HTERT RPE-1 (cell line): ENCODE results near the gene HNRNPA3.
"Not testable (repeated sequence)": the region's sequence is repeated elsewhere in the genome, so short reads cannot be mapped to it uniquely, and the experiment has no call there.

ENCODE experiments used
- in situ Hi-C: fragments of 300-500 bp; cut with MboI; formaldehyde crosslinking; loops from 4 replicates; pipeline ENCODE4 v1.14.3; 2020; ENCODE audit warnings: low sequenced_read_pairs

Gene HNRNPA3

DNA sequence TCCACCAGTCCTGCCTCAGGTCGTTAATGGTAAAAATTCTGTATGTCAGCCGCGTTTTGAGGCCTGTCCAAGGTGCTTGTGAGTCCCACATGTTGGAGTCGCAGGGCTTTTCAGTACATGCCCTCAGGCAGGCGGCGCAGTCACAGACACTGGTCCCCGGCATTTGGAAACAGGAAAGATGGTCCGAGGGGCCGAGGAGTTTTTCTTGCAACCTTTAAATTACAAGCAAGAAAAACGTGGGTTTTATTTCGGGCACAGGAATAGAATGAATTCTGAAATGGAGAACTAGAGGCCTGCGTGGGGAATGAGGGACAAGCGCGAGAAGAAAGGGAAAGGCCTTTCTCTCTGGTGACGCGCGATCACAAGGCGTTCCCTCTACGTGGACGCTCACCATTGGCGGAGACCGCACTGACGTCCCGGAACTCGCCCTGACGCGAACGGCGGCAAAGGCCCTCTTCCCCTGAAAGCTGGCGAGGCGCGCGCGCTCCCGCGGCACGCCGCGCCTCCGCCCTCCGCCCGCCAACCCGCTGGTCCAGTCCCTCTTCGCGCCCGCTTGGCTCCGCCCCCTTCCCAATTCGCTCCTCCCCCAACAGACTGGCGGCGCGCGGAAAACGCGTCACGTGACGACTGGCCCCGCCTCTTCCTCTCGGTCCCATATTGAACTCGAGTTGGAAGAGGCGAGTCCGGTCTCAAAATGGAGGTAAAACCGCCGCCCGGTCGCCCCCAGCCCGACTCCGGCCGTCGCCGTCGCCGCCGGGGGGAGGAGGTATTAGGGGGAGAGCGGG, at the start of gene HNRNPA3:
TSS of gene HNRNPA3 (plus strand) at position 689 of the 785 bp plus-strand sequence. CDS start at position 695, 6 bp downstream.
- in situ Hi-C loops: no loop called here

DNA sequence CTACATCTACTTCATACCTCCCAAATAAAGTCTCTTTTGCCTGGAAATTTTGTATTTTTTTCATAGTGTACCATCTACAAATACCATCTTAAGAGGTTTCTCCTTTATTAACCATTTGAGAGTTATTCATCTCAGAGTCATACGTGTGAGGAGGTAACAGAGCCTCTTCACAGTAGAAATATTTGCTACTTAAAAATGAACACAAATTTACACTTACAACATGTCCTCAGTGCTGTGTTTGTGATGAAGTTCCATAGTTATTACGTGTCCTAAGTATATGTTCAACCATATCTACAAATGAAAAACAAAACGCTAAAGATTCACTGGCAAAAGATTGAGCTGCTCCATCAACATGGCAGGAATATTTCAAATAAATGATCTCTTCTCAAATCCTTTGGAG, 48.5 kb upstream of the HNRNPA3 start:
- in situ Hi-C loops: no loop called here

DNA sequence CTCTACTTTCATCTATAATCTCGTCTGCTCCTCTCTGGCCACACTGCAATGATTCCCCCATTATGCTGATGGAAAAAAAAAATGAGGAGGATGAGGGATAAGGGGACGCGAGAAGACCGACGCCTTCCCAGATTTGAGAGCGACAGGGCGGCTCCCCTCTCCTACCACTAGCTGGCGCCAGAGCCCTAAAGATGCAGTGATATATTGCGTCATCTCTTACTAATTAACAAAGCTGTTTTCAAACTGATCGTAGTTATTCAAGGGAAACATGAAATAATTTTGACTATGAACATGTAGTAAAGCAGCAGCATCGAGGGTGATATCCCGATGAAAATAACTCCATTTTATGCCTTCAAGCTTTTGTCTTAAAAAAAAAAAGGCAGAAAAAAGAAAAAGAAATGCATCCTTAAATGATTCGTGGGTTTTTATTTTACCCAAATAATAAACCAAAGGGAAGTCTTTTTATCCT, 48.0 kb upstream of the HNRNPA3 start:
- in situ Hi-C loops: no loop called here

DNA sequence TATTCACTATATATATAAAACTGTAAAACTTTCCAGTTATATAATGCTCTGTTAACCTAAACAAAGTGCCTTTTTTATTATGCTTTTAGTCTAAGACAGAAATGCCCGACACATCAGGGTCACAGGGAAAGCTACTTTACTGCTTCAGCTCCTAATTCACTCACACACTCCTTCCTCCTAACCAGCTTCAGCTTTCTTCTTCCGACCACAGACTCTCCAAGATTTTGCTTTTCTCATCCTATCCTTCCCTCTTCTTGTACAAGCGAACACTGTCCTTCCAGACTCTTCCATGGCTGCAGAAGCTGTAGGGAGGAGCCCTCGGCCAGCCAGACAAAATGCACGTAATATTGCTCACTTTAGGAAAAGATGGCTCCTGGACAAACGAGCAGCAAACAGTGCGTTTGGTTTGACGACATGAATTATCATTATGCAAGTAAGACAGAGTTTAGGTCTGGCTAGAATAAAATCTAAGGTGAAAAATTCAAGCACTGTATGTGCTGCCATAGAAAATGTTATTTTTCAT, 47.5 kb upstream of the HNRNPA3 start:
- in situ Hi-C loops: no loop called here

DNA sequence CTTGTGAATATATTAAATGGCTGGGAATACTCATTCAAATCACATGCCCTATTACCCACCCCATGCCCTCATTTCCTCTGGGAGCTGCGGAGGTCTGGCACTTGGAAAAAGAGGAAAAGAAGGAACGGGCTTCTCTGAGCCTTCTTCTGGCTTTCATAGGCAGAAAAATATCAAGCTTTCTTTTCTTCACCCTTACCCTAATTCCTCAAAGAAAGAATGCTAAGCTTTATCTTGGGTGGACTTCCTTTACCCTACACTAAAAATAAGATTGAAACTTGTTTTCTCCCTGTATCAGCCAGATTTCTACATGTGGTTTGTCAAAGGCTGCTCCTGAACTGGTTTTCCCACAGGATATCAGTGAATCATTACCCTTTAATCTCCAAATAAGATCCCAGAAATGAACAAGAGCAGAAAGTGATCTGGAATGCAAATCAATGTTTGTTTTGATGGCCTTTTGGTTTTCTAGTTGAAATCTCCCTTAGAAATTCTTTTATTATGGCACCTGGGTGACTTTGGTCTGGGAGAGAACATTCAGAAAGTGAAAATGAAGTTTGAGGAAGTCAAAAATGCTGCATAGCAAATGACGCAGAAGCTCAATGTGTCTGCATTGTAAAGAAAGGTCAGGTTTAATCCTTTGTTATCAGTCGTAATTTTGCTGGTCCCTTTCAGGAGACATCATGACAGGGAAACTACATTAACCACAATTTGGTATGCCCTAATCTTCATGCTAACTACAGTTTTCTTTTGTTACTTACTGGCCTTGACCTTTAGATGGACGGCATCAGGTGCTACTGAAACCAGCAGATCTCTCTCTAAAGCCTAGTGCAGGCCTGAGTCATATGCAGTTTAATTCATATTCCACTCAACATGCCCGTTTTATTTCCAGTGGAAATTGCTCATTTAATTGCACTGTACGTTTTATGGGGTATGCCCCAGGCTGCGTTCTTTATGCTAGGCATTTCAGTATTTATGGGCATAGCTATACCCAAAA, 46.6 kb upstream of the HNRNPA3 start:
- in situ Hi-C loops: no loop called here

DNA sequence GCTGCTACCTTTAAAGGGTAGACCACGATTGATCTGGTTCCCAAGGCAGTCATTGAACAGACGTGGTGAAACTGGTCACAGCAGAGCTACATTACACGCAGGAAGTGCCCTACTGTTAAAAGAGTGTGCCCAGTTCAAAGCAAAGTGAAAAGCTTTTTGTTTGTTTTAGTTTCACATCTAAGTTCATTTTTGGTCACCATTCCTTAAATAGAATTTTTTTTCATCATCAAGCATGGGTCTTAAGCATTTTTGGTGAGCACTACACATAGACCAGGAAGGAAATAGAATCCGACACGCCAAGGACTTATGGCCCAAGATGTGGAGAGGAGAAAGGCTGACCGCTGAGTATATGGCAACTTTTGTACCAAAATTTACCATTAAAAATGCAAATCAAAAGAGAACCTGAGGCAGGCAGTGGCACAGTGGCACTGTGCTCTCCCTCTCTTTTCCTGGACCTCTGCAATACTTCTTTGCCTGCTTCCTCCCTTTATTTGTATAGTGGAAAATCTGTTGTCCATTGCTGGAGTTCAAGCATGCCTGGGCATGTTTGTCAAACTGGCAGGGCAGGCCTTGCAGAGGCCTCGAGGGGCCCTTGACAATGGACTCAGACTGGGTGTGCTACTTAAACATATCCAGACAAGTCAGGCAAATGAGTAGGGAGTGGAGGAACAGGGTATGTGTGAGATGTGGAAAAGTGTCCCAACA, 42.6 kb upstream of the HNRNPA3 start:
- in situ Hi-C loops: no loop called here

DNA sequence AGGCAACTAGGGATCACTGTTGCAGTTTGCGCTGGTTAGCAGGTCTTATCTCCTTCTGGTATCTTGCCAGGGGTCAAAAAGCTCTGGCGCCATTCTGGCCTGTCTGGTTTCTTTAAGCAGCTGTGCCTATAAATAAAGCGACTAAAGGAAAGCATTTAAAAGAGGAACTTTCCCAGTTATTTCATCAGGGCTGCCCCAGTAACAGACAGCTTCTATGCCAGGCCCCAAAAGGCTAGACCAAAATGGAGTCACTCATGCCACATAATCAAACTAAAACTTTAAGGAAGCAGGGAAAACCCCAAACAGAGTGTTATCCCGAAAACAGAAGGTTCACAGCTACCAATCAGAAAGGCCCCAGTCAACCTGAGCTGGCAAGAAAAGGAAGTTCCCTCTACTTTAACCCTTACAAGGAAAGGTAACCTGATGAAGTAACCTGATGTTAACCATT, 41.2 kb upstream of the HNRNPA3 start:
- in situ Hi-C loops: no loop called here

DNA sequence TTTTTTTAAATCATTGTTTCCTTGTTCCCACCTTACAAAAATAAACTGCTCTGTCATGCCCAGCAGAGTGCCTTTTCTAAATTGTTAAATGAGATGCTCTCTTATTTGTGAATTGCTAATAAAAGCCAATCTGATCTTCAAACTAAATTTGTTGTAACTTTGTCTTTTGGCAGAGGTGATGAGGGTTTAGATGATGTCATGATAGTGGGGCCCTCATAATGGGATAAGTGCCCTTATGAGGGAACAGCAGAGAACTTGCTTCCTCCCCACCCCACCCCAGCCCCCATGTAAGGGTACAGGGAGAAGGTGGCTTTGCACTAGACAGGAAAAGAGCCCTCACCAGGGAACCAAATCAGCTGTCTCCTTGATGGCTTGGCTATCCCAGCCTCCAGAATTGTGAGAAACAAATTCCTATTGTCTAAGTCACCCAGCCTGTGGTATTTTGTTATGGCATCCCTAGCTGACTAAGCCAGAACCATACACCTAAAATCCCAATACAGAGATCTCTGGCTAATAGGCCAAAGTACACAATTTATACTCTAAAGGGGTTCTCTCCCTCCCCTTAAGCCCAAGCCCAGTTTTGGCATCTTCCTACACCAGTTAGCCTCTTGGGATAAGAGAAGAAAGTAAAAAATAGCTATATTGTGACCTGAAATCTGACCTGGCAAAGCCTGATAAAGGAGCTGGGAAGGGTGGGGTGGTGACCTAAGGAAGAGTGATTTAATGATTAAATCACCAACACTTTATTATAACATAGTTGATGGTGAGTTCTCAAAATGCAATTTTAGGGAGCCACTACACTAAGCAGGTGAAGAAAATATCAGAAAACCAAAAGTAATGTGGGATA, 40.3 kb upstream of the HNRNPA3 start:
- in situ Hi-C loops: no loop called here

DNA sequence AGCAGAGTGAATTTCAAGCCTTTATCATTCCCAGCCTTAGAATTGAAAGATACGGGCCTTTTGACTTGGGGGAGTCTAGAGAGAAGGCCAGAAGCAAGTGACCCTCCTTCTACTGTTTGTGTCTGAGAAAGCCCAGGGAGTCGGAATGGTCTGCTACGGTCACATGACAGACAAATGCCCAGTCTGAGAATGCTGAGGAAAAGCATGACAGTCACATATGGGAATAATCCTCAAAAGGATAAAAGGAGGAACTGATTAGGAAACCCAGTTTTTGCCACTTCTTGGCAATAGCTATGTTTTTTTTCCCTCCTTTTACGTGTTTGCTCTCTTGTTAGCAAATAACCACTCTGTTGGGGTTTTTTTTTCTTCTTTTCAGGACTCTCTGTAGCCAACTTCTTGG, 38.1 kb upstream of the HNRNPA3 start:
- in situ Hi-C loops: no loop called here

DNA sequence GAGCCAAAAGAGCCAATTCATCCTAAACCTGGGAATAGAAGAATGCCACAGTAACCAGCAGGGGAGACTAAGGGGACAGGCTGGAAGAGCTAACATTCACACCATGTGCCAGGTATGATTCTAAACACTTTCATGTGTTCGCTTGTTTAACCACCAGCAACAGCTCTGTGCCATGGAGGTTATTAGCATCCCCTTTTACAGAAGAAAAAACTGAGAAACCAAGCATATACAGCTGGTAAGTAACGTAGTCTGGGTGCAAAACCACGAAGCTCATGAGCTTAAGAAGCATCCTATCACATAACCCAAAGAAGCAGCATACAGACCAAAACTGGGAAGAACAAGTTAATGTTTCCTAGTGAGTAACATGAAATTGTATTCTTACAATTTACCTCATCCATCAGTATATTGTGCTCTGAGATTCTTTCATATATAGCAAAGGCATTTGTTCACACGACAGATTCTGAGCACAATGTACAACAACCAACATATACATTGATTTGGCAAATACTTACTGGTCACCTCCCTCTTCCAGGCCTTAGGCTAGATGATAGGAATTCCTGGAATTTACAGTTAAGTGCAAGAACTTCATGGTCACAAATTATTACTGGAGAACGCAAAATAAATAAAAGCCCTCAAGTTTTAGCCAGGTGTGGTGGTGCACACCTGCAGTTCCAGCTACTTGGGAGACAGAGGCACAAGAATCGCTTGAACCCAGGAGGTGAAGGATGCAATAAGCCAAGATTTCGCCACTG, 36.5 kb upstream of the HNRNPA3 start:
- in situ Hi-C loops: no loop called here

DNA sequence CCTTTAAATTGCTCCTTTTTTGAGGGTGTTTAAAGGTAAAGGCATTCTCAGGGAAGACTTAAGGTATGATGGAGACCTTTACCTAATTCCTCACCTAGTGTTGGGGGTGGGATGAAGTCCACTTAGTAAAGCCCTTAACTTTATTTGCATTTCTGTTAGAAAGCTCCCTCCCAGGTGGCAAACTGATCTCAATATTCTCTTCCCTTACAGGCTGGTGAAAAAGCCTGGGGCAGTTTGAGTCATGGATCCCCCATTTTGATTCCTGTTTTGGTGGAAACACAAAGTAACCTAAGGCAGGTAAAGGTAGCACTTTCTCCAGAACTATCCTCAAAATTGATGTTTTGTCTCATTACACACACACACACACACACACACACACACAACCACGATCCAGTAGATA, 33.8 kb upstream of the HNRNPA3 start:
- in situ Hi-C loops: no loop called here

DNA sequence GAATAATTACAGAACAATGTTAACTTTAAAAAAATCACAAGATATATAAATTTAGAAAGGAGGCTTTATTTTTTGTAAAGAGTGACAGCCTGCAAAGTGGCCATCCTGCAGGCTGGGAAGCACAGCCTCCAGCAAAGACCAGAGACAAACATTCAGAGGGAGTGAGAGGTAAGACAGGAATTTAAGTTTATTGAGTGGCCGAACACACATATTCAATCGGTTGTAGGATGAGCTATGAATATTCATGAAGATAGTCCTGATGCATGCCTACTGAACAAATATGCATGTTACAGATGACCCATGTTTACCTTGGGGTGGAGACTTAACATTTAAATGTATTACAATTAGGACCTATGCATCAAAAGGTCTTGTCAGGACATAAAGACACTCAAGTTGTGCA, 33.4 kb upstream of the HNRNPA3 start:
- in situ Hi-C loops: no loop called here

DNA sequence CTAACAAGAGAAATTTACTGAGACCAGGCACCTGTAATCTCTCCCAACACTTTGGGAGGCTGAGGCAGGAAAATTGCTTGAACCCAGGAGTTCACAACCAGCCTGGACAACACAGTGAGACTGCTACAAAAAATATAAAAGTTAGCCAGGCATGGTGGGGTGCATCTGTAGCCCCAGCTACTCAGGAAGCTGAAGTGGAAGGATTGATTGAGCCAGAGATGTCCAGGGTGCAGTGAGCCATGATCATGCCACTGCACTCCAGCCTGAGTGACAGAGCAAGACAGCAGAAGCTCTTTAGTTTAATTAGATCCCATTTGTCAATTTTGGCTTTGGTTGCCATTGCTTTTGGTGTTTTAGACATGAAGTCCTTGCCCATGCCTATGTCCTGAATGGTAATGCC, 32.9 kb upstream of the HNRNPA3 start:
- in situ Hi-C loops: not testable (repeated sequence)

DNA sequence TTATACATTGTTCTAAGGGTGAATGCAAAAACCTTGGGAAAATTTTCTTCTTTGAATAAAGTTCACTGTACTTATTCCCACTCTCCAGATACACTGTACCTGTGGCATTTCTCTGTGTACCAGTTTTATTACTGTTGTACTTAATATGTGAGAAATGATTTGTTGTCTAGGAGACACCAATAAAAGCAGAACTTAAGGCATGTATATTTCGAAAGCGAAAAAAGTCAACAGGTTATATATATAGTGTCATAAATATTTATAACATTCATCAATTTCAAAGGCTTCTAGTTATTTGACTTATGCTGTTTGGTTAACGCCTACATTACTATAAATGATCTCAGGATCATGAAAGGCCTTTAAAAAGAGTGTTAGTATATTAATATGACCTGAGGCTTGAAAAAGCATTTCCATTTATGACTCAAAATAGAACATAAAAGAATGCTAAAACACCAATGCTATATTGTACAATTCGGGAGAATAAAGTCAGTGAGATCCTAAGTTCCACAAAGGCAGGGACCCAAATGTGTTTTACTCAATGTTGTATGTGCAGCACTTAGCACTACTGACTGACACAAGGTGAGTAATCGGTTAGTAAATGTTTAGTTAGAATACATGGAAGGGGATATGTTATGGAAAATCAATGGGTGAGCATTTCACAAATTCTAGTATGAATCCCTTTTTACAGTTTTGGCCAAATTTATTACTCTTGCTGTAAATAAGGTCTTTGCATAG, 32.2 kb upstream of the HNRNPA3 start:
- in situ Hi-C loops: no loop called here

DNA sequence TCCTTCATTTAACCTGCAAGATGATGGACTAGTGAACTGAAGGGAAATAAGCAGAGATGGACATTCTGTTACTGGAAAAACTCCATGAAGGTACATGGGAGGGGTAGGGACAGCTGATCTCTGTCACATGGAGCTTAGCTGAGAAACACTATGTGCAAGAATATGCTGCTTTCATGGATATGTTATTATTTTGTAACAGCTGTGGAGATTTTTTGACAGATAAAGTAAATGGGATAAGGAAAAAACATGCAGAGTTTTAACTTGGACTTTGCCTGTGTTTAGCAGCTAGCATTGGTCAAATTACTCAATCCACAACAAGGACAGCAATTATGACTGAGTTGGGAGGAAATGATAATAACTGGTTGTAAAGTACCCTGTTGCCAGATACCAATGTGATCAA, 28.7 kb upstream of the HNRNPA3 start:
- in situ Hi-C loops: no loop called here

DNA sequence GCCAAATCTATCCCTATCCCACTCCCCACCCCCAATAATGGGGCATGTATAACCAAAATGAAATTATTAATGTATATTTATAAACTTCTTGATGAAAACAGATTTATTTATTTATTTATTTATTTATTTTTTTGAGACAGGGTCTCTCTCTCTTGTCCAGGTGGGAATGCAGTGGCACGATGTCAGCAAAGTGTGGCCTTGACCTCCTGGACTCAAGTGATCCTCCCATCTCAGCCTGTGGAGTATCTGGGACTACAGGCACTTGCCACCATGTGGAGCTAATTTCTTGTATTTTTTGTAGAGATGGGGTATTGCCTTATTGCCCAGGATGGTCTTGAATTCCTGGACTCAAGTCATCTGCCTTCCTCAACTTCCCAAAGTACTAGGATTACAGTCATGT, 28.0 kb upstream of the HNRNPA3 start:
- in situ Hi-C loops: no loop called here

DNA sequence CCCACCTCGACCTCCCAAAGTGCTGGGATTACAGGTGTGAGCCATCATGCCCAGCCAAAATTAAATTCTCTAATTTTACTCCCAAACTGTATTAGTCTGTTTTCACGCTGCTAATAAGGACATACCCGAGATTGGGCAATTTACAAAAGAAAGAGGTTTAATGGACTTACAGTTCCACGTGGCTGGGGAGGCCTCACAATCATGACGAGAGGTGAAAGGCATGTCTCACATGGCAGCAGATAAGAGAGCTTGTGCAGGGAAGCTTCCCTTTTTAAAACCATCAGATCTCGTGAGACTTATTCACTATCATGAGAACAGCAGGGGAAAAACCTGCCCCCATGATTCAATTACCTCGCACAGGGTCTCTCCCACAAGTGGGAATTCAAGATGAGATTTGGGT, 26.6 kb upstream of the HNRNPA3 start:
- in situ Hi-C loops: not testable (repeated sequence)

DNA sequence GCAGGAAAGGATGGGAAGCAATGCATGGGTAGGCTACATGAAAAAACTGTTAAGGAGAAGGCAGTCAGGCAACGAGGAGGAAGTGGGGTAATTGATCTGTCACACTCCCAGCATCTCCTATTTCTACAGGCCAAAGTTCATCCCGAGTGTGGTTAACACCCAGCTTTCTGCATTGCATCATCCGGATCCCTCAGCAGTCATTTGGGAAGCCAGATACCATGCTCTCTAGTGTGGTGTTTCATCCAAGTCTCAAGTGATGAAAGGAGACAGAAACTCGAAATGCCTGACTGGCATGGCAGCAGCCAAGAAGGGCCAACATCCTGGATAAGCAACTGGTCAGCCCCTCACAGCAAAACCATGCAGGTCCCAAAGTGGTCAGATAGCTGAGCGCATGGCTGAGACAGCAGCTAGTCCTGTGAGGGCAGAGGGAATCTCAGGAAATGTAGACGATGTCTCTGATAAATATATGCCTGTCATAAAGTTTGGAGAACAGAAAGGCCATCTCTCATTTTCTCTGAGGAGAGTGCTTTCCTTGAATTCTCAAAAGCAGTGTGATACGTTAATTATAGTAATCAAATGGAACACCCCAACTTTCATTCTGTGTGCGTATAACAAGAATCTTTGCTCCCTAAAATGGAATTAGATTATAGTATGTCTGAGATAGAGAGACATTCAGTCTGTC, 24.8 kb upstream of the HNRNPA3 start:
- in situ Hi-C loops: no loop called here
